Natural killer cell (primary cell): ENCODE results near the gene TBC1D4. TPM values are rescaled to one million over a fixed set of nuclear protein-coding genes. Genes with fewer than 3 reads are reported as not detected.

Experiments used
- ATAC-seq, 3 donors: fragments of 150-1000 bp in 2 of 3; fragments of 200-7000 bp in 1 of 3; cut with Tn5 transposase; 1 replicate in 1 of 3; 2 replicates in 2 of 3; pipeline ENCODE4 v1.10.0; 2021; ENCODE audit warnings: mild to moderate bottlenecking in 2 of 3, moderate library complexity in 2 of 3
- DNase-seq, 2 donors: peaks; one replicate each; pipeline versions ENCODE4 v3.0.0 to v3.0.0-alpha.2; 2013 to 2021; ENCODE audit warnings: mixed read lengths in 1 of 2
- H3K27ac ChIP-seq: one replicate; pipeline ENCODE4 v1.5.1; 2013; ENCODE audit warnings: mild to moderate bottlenecking, low read length
- H3K27me3 ChIP-seq: one replicate; pipeline ENCODE4 v1.6.1; 2013; ENCODE audit warnings: low read length; ENCODE audit not compliant: control insufficient read depth, insufficient read depth
- H3K36me3 ChIP-seq: one replicate; pipeline ENCODE4 v1.6.1; 2013; ENCODE audit warnings: low read length; ENCODE audit not compliant: control insufficient read depth, insufficient read depth
- H3K4me1 ChIP-seq: one replicate; pipeline ENCODE4 v1.6.1; 2013; ENCODE audit warnings: low read length; ENCODE audit not compliant: control insufficient read depth, insufficient read depth
- H3K4me3 ChIP-seq: one replicate; pipeline ENCODE4 v1.5.1; 2013; ENCODE audit warnings: low read length
- H3K9me3 ChIP-seq: one replicate; pipeline ENCODE4 v1.6.1; 2013; ENCODE audit warnings: low read length; ENCODE audit not compliant: control insufficient read depth, insufficient read depth
- H3K27ac Mint-ChIP-seq, 2 donors: one replicate each; pipeline ENCODE4 v1.8.0; 2022; ENCODE audit warnings: mild to moderate bottlenecking in 2 of 2, mixed read lengths in 2 of 2, moderate library complexity in 1 of 2
- H3K27me3 Mint-ChIP-seq, 2 donors: one replicate each; pipeline ENCODE4 v1.8.0; 2022; ENCODE audit warnings: low read depth in 2 of 2, mixed read lengths in 2 of 2
- H3K36me3 Mint-ChIP-seq: one replicate; pipeline ENCODE4 v1.8.0; 2022; ENCODE audit warnings: mixed read lengths
- H3K4me1 Mint-ChIP-seq, 2 donors: one replicate each; pipeline ENCODE4 v1.8.0; 2022; ENCODE audit warnings: mixed read lengths in 2 of 2
- H3K4me3 Mint-ChIP-seq: one replicate; pipeline ENCODE4 v1.8.0; 2022; ENCODE audit warnings: mild to moderate bottlenecking, moderate library complexity, mixed read lengths
- H3K9me3 Mint-ChIP-seq, 2 donors: one replicate each; pipeline ENCODE4 v1.8.0; 2022; ENCODE audit warnings: mixed read lengths in 2 of 2
- CTCF ChIP-seq: fragments of 200-600 bp; IDR thresholded peaks from one replicate; pipeline ENCODE4 v1.8.0; 2022; ENCODE audit warnings: antibody characterized with exemption
- WGBS: methylation state at CpG from one replicate; pipeline ENCODE4 v1.1.7; 2013; ENCODE audit warnings: missing lambda C conversion rate; ENCODE audit not compliant: insufficient coverage; 5-methylcytosine and 5-hydroxymethylcytosine counted together
- intact Hi-C: fragments of 100-400 bp; cut with micrococcal nuclease; formaldehyde crosslinking; loops from one replicate; pipeline ENCODE4 v1.14.2; 2022
- total RNA-seq, 4 donors: library from RNA; stranded (reverse); fragments of 120-200 nt in 1 of 4; gene quantifications; one replicate each; pipeline versions ENCODE4 v1.2.3 to v1.2.4, GENCODE V29; 2013 to 2022

The TBC1D4 gene
- total RNA-seq, 3 donors from 2014 or later (not counting 1 experiment from before 2014, with no cell fraction given) = 0.54 to 5.1 (median 3.7) TPM

GRCh38 chr13:75334634-75335447 is 147.1 kb downstream of the TBC1D4 start:
- no peak for TF ChIP-seq CTCF
- H3K9me3 ChIP-seq = no peaks in the 10 kb centered on the region
- no peak overlapping the region for H3K27ac ChIP-seq
- intact Hi-C loops = no loop called here
- Mint-ChIP-seq H3K9me3 (no peaks in the 10 kb centered on the region), H3K4me1 (no peaks in the 10 kb centered on the region), H3K36me3 (no peaks in the 10 kb centered on the region), H3K27me3 (peaks cover 0 to 2% of the 10 kb centered on the region in 2 donors), H3K4me3 (no peak overlapping the region), H3K27ac (no peak overlapping the region)
- no peaks in the 10 kb centered on the region for H3K27me3 ChIP-seq
- H3K36me3 ChIP-seq = no peaks in the 10 kb centered on the region
- 66% methylated on average over 5 of the region's 10 CpGs for WGBS
- no peak overlapping the region for H3K4me3 ChIP-seq
- no peaks in the 10 kb centered on the region for H3K4me1 ChIP-seq
- DNase-seq (no peak), ATAC-seq (no peak)

- Histone ChIP-seq H3K27me3 (no peaks in the 10 kb centered on the region), H3K36me3 (no peaks in the 10 kb centered on the region), H3K4me1 (no peaks in the 10 kb centered on the region), H3K9me3 (no peaks in the 10 kb centered on the region), H3K27ac (no peak overlapping the region), H3K4me3 (no peak overlapping the region)
- Mint-ChIP-seq H3K4me1 (no peaks in the 10 kb centered on the region), H3K4me3 (no peak overlapping the region), H3K36me3 (no peaks in the 10 kb centered on the region), H3K27ac (no peak overlapping the region), H3K9me3 (no peaks in the 10 kb centered on the region), H3K27me3 (peaks cover 0 to 2% of the 10 kb centered on the region in 2 donors)
- WGBS = 80% methylated on average over 1 of the region's 1 CpG
- DNase-seq (no peak), ATAC-seq (no peak)
- TF ChIP-seq CTCF = no peak
- intact Hi-C loops = no loop called here
Observed at GRCh38 chr13:75333103-75333502, 148.9 kb downstream of the TBC1D4 start.

- Mint-ChIP-seq H3K27ac (no peak overlapping the region), H3K4me1 (peaks cover 2 to 3% of the 10 kb centered on the region in 2 donors), H3K27me3 (peaks cover 0 to 2% of the 10 kb centered on the region in 2 donors), H3K4me3 (no peak overlapping the region), H3K36me3 (no peaks in the 10 kb centered on the region), H3K9me3 (no peaks in the 10 kb centered on the region)
- intact Hi-C loops = no loop called here
- H3K4me1 ChIP-seq = no peaks in the 10 kb centered on the region
- ATAC-seq (no peak), DNase-seq (no peak)
- no peak overlapping the region for H3K27ac ChIP-seq
- no peaks in the 10 kb centered on the region for H3K27me3 ChIP-seq
- H3K9me3 ChIP-seq = no peaks in the 10 kb centered on the region
- H3K36me3 ChIP-seq = no peaks in the 10 kb centered on the region
- H3K4me3 ChIP-seq = no peak overlapping the region
- 90% methylated on average over 2 of the region's 2 CpGs for WGBS
- no peak for TF ChIP-seq CTCF
Observed at GRCh38 chr13:75331792-75332349, 150.1 kb downstream of the TBC1D4 start.
